Lower leg skin (tissue), 3 donors: Measurements from ENCODE around the gene KCNK15.

Source experiments
- POLR2A ChIP-seq, 2 donors: fragments of 450-650 bp; IDR thresholded peaks; one replicate each; pipeline ENCODE4 v1.6.1; 2016 to 2017; ENCODE audit warnings: antibody characterized with exemption in 2 of 2, mild to moderate bottlenecking in 1 of 2, moderate library complexity in 1 of 2
- TF ChIP-seq, protein P1 (sequence below), 3 donors: fragments of 450-650 bp; IDR thresholded peaks; one replicate each; pipeline ENCODE4 v1.5.1; 2016; ENCODE audit warnings: antibody characterized with exemption in 3 of 3, mild to moderate bottlenecking in 3 of 3, moderate library complexity in 2 of 3

DNA sequence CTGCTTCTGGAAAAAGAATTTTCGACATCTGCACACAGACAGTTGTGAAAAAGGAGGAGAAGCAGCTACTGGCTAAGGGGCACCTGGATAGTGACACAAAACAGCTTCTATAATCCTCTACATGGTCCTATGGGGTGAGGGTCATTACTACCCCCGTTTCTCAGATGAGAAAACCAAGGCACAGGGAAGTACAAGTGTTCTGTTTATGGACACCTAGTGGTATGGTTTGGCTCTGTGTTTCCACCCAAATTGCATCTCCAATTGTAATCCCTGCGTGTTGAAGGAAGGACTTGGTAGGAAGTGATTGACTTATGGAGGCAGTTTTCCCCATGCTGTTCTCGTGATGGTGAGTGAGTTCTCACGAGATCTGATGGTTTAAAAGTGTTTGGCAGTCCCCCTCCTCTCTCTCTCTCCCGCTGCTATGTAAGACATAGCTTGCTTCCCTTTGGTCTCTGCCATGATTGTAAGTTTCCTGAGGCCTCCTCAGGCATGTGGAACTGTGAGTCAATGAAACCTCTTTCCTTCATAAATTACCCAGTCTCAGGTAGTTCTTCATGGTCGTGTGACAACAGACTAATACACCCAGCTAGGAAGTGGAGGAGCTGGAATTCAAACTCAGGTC, 2.5 kb upstream of the KCNK15 start:
- TF ChIP-seq POLR2A (IDR thresholded peaks at IDR 0.05): no peak
- TF ChIP-seq, protein P1, sequence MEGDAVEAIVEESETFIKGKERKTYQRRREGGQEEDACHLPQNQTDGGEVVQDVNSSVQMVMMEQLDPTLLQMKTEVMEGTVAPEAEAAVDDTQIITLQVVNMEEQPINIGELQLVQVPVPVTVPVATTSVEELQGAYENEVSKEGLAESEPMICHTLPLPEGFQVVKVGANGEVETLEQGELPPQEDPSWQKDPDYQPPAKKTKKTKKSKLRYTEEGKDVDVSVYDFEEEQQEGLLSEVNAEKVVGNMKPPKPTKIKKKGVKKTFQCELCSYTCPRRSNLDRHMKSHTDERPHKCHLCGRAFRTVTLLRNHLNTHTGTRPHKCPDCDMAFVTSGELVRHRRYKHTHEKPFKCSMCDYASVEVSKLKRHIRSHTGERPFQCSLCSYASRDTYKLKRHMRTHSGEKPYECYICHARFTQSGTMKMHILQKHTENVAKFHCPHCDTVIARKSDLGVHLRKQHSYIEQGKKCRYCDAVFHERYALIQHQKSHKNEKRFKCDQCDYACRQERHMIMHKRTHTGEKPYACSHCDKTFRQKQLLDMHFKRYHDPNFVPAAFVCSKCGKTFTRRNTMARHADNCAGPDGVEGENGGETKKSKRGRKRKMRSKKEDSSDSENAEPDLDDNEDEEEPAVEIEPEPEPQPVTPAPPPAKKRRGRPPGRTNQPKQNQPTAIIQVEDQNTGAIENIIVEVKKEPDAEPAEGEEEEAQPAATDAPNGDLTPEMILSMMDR (IDR thresholded peaks at IDR 0.05): no peak
